Fibroblast of skin of abdomen (primary cell): ENCODE data around the gene GSDMA.

Experiments used
- DNase-seq: peaks from one replicate; pipeline ENCODE4 v3.0.0-alpha.2; 2013

Gene GSDMA

DNA sequence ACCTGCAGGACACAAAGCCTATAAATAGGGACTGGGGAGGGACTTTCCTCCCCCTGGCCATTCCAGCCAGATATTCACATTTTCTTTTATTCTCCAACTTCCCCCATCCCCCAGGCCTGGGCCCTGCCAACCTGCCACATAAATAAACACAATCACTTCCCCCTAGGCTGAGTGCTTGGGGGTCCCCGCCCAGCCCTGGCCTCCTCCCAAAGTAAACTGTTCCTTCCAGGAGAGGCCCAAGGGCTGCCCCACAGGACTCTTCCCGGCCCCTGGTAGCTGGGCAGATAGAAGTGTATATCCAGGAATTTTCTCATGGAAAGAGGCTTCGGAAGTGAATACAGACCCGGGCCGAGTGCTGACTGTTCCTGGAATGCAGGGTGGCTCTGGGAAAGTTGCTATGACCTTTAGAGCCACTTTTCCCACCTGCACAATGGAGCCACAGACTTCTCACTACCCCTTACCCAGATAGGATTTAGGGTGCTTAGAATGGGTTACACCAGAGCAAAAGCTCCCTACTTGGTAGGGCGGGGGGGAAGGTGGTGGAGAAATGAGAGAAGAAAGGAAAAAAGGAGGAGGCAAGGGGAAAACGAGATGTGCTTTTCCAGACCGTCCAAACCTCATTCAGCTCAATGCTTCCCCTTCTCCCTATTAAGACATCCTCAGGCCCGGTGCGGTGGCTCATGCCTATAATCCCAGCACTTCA, 60.9 kb downstream of the GSDMA start:
- no peak for DNase-seq

DNA sequence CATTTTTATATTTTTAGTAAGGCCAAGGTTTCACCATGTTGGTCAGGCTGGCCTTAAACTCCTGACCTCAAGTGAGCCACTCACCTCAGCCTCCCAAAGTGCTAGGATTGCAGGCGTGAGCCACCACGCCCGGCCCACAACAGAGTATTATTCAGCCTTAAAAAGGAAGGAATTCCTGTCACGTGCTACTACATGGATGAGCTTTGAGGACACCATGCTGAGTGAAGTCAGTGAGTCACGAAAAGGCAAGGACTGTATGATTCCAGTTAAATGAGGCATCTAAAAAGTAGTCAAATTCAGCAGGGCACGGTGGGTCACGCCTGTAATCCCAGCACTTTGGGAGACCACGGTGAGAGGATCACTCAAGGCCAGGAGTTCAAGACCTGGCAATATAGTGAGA, 62.1 kb downstream of the GSDMA start:
- DNase-seq, result no peak

DNA sequence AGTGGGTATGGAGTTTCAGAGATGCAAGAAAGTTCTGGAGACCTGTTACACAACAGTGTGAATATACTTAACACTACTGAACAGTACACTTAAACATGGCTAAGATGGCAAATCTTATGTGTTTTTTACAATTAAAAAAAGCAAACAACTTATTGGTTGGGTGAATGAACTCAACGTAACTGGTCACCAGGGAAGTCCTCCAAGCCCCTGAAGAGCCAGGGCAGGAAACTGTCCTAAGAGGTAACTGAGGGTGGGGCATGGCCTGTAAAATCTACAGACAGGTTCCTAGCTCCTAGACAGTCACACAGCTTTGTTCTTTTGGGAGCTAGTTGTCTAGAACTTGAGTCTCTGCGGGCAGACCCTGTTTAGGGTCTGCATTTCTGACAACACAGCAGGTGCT, 62.8 kb downstream of the GSDMA start:
- DNase-seq, result no peak

DNA sequence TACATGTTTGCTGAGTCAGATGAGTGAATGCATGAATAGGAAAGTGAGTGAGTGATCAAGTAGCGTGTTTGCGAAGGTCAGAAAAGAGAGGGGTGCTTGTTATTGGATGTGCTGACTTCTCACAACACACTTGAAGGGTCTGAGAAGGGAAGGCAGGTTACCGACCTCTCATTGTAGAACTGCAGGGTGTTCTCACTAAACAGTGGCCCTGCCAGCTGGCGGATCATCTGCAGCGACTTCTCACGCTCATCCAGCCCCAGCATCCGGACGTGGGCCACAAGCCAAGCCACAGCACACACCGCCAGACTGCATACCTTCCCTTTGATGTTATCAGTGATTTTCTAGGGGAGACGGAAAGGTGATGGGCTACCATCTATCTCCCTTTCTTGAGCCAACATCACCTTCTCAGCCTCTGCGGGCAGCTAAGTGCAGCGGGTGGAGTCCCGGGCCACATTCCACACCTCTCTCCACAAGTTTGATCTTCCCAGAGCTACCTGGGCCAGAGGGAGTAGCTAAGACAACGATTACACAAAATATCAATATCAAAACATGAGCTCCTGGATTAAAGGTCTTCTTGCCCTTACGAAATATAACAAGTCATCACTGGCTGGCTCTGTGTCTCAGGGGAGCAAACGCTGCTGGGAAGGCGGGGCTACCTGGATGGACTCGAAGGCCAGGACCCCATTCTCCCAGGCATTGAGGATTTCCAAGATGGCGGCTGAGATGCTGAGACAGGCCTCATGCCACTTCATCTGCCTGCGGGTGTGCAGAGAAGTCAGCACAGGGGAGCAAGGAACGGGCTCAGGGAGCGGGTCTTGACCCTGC, 63.4 kb downstream of the GSDMA start:
- no peak for DNase-seq

DNA sequence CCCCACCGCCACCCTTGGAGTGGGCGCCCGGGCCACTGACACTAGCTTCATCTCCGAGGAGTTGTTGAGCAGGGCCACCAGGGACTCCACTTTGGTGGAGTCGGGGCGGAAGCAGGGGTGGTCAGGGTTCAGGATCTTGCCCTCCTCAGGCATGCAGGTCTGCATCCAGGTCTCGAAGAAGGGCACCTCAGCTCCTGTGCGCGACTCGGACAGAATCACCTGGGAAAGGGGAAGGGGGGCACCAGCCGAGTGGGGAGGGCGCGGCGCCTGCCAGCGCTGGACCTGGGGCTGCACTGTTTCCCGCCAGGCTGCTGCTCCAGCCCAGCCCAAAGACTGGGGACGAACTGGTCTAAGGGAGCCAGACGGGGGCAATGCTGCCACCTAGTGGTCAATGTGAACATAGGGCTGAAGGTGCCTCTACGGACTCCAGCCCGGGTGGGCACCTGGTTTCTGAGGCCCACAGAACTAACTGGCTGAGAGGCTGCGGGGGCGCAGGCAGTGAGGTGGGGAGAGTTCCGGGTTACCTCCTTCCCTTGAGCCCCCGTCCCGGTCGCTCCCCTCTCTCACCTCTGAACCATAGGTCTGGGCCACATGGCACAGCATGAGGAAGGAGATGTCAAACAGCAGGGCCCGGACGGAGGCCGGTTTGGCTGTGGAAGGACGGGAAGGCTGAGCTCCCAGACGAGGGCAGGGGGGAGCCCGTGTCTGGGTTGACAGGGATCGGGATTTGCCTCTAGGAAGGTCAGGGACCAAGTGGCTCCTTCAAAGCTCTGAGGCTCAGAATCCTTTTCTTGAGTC, 64.2 kb downstream of the GSDMA start:
- peak; percentile 71 for DNase-seq
